Right atrium auricular region (tissue), 2 donors: ENCODE results near the gene MYO10. TPM values are rescaled to one million over a fixed set of nuclear protein-coding genes. Genes with fewer than 3 reads are reported as not detected.

Experiments
- DNase-seq: peaks from one replicate; pipeline ENCODE4 v3.0.0-alpha.2; 2019; ENCODE audit warnings: low spot score
- H3K27ac ChIP-seq, 2 donors: fragments of 200-600 bp; sonication (generic); 1 replicate in 1 of 2; 2 replicates in 1 of 2; pipeline ENCODE4 v1.5.1; 2016 to 2019
- H3K27me3 ChIP-seq, 2 donors: fragments of 200-600 bp; sonication (generic); one replicate each; pipeline versions ENCODE4 v1.5.1 to v1.6.0; 2017 to 2019
- H3K36me3 ChIP-seq: fragments of 200-600 bp; sonication (generic); one replicate; pipeline ENCODE4 v1.5.1; 2016
- H3K4me1 ChIP-seq, 2 donors: fragments of 200-600 bp; sonication (generic); one replicate each; pipeline versions ENCODE4 v1.5.1 to v1.6.0; 2017 to 2019
- H3K4me3 ChIP-seq, 2 donors: fragments of 200-600 bp; sonication (generic); 1 replicate in 1 of 2; 2 replicates in 1 of 2; pipeline ENCODE4 v1.5.1; 2017 to 2019; ENCODE audit warnings: mild to moderate bottlenecking in 1 of 2, moderate library complexity in 1 of 2
- H3K9me3 ChIP-seq, 2 donors: fragments of 200-600 bp; sonication (generic); one replicate each; pipeline ENCODE4 v1.5.1; 2019
- total RNA-seq, 2 donors: library from RNA; depleted of rRNA; stranded (reverse); fragments of >200 nt; gene quantifications; one replicate each; pipeline ENCODE4 v1.1.0, GENCODE V29; 2016
- TF ChIP-seq, protein P1 (sequence below), 2 donors: fragments of 200-600 bp; sonication (generic); IDR thresholded peaks; one replicate each; pipeline ENCODE4 v1.5.1; 2019; ENCODE audit warnings: antibody characterized with exemption in 2 of 2

The MYO10 gene
- total RNA-seq, 2 donors from 2014 or later = 3.8 to 5.5 TPM

DNA sequence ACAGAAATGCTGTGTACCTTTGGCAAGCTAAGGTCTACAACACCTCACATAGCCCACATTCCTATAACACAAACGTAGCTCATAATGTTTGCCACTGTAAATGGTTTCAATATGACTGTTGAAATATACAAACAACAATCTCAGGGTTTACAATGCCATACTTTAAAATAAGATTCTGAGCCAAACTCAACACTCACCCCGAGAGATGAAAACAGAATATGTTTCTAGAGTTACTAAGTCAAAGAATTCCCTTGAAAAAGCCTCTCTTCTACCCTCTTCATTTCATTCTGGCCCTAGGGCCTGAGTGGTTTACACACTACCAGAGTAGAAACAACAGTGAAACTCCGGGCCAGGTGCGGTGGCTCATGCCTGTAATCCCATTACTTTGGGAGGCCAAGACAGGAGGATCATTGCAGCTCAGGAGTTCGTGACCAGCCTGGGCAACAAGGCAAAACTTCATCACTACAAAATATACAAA is 72.6 kb downstream of the MYO10 start:
- Histone ChIP-seq H3K4me3 (no peak overlapping the region), H3K27ac (no peak overlapping the region)

DNA sequence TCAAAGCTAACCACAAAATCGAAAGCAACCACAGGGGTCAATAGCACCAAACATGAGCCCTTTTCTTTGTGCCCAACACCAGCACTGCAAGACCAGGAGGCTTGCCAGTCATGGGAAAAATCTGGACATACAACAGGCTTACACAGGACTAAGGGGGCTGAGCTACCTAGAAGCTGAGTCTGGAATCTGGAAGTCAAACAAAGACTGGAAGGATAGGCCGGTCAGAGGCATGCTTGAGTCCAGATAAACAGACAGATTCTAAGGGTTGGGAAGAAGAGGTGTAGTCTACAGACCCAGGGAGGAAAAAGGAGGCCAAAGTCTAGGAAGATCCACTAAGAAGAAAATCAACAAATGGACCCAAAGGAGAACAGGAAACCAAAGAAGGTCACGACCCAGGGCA is 73.3 kb downstream of the MYO10 start:
- no peak overlapping the region for H3K27ac ChIP-seq
- H3K4me3 ChIP-seq = no peak overlapping the region
- no peaks in the 10 kb centered on the region for H3K27me3 ChIP-seq
- H3K4me1 ChIP-seq = peaks cover 0 to 5% of the 10 kb centered on the region in 2 donors
- peaks cover 0 to 16% of the 10 kb centered on the region in 2 donors for H3K9me3 ChIP-seq
- TF ChIP-seq, protein P1, sequence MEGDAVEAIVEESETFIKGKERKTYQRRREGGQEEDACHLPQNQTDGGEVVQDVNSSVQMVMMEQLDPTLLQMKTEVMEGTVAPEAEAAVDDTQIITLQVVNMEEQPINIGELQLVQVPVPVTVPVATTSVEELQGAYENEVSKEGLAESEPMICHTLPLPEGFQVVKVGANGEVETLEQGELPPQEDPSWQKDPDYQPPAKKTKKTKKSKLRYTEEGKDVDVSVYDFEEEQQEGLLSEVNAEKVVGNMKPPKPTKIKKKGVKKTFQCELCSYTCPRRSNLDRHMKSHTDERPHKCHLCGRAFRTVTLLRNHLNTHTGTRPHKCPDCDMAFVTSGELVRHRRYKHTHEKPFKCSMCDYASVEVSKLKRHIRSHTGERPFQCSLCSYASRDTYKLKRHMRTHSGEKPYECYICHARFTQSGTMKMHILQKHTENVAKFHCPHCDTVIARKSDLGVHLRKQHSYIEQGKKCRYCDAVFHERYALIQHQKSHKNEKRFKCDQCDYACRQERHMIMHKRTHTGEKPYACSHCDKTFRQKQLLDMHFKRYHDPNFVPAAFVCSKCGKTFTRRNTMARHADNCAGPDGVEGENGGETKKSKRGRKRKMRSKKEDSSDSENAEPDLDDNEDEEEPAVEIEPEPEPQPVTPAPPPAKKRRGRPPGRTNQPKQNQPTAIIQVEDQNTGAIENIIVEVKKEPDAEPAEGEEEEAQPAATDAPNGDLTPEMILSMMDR (IDR thresholded peaks at IDR 0.05) = no peak
- no peaks in the 10 kb centered on the region for H3K36me3 ChIP-seq
- DNase-seq = no peak

More for the DNA sequence above, 72.6 kb downstream of the MYO10 start:
- no peaks in the 10 kb centered on the region for H3K36me3 ChIP-seq
- no peaks in the 10 kb centered on the region for H3K27me3 ChIP-seq
- H3K4me1 ChIP-seq = peaks cover 0 to 5% of the 10 kb centered on the region in 2 donors
- TF ChIP-seq, protein P1 (IDR thresholded peaks at IDR 0.05) = no peak
- DNase-seq = no peak
- H3K9me3 ChIP-seq = peaks cover 0 to 16% of the 10 kb centered on the region in 2 donors

DNA sequence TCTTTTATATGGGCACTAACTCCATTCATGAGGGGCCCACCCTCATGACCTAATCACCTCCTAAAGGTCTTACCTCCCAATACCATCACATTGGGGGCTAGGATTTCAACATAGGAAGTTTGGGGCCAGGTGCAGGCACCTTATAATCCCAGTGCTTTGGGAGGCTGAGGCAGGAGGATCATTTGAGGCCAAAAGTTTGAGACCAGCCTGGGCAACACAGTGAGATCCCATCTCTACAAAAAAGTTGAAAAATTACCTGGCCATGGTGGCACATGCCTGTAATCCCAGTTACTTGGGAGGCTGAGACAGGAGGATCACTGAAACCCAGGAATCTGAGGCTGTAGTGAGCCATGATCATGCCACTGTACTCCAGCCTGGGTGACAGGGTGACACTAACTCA is 76.7 kb downstream of the MYO10 start:
- Histone ChIP-seq H3K4me1 (peaks cover 0 to 5% of the 10 kb centered on the region in 2 donors), H3K9me3 (peaks cover 0 to 16% of the 10 kb centered on the region in 2 donors), H3K27ac (no peak overlapping the region), H3K36me3 (no peaks in the 10 kb centered on the region), H3K27me3 (no peaks in the 10 kb centered on the region), H3K4me3 (no peak overlapping the region)
- TF ChIP-seq, protein P1 (IDR thresholded peaks at IDR 0.05) = no peak
- no peak for DNase-seq

DNA sequence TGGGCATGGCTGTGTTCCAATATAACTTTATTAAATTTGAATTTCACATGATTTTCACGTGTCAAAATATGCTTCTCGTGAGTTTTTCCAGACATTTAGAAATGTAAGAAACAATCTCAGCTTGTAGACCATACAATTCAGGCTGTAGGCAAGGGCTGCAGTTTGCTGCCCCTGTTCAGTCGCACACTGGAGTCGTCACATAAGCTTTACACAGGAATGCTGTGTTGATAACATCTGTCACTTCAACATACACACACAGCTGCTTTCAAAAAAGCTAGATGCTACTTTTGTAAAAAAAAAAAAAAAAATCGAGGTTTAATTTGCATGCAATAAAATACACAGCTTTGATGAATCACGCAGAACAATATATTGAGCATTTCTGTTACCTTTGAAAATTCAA is 77.9 kb downstream of the MYO10 start:
- Histone ChIP-seq H3K4me1 (peaks cover 0 to 5% of the 10 kb centered on the region in 2 donors), H3K36me3 (no peaks in the 10 kb centered on the region), H3K27me3 (no peaks in the 10 kb centered on the region), H3K4me3 (no peak overlapping the region), H3K27ac (no peak overlapping the region), H3K9me3 (peaks cover 0 to 16% of the 10 kb centered on the region in 2 donors)
- TF ChIP-seq, protein P1 (IDR thresholded peaks at IDR 0.05) = no peak
- DNase-seq = no peak

DNA sequence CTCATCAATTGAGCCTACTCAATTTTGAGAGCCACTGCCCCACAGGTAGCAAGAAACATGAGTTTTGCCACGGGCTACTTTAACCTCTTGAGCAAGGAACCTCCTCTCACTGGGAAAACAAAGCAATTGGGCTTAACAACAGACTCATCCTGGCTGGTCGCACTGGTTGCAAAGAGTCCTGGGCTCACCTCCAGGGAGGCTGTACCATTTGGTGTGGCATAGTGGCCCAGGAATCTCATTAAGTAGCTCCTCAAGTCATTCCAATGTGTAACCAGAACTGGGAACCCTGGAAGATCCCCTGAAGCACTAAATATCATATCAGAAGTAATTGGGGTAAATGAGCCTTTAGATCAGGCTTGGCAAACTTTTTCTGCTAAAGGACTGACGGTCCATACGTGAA is 78.5 kb downstream of the MYO10 start:
- Histone ChIP-seq H3K9me3 (peaks cover 0 to 16% of the 10 kb centered on the region in 2 donors), H3K27me3 (no peaks in the 10 kb centered on the region), H3K4me3 (no peak overlapping the region), H3K27ac (no peak overlapping the region), H3K36me3 (no peaks in the 10 kb centered on the region), H3K4me1 (peaks cover 0 to 5% of the 10 kb centered on the region in 2 donors)
- TF ChIP-seq, protein P1 (IDR thresholded peaks at IDR 0.05) = no peak
- no peak for DNase-seq

DNA sequence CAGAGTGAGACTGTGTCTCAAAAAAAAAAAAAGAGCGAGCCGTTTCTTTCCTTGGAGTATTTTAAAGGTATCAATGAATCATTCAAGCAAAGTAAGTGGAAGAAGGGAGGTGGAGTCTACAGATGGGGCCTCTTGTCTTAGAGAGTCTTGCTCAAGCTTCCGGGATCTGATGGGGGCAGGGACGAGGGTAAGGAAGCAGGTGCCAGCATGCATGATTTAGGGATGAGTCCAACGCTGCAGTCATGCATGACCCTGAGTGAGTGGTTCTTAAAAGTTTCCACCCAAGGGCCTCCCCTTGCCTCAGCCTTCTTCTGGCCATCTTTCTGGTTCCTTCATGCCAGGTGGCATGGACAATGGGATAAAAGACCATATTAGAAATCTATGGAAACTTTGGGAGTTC is 79.6 kb downstream of the MYO10 start:
- H3K36me3 ChIP-seq = no peaks in the 10 kb centered on the region
- no peak overlapping the region for H3K4me3 ChIP-seq
- DNase-seq = no peak
- no peak overlapping the region for H3K27ac ChIP-seq
- no peaks in the 10 kb centered on the region for H3K27me3 ChIP-seq
- TF ChIP-seq, protein P1 (IDR thresholded peaks at IDR 0.05) = no peak
- H3K9me3 ChIP-seq = peaks cover 0 to 16% of the 10 kb centered on the region in 2 donors
- peaks cover 0 to 5% of the 10 kb centered on the region in 2 donors for H3K4me1 ChIP-seq
